HL-60/S4 treated with retinoic acid at 250 ng/mL for 4 days and 3 days (cell line): ENCODE measurements around the gene ZSCAN12.

ENCODE experiments used
- in situ Hi-C: fragments of 300-500 bp; cut with MboI; formaldehyde crosslinking; loops from 2 replicates; pipeline ENCODE4 v1.7.0; 2022; ENCODE audit warnings: low sequenced_read_pairs

The ZSCAN12 gene

GRCh38 chr6:28395918-28396317 is 3.6 kb downstream of the ZSCAN12 start:
- in situ Hi-C loops, result no loop called here

DNA sequence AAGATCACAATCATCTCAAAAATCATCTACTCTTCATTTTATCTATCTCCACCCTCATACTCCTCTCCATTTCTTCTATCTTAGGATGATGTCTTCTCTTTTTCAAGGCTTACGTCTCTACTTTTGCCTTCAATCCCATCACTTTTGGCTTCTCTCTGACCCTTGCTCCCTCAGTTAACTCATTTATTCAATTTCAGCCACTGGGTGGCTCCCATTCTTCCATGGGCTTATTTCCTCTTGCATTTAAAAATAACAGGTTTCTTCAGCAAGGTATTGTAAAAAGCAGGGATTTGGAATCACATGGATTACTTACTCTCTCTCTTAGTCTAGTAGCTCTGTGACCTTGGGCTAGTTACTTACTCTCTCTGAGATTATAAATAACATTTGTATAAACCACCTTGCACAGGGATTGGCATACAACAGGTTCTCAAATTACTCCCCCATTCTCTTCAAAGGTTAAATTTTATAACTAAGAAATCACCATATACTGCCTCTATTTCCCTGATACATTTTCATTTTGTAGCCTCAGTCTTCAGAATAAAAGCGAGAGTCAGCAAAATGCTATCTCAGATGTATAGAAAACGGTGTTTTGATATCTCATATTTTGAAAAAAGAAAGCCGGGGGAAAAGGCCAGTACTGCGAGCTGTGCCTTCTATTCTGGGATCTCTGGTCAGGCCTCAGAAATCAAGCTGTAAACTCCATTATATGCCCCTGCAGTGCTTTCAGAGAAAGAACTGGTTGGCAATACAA is 5.5 kb downstream of the ZSCAN12 start:
- in situ Hi-C loops, result no loop called here

DNA sequence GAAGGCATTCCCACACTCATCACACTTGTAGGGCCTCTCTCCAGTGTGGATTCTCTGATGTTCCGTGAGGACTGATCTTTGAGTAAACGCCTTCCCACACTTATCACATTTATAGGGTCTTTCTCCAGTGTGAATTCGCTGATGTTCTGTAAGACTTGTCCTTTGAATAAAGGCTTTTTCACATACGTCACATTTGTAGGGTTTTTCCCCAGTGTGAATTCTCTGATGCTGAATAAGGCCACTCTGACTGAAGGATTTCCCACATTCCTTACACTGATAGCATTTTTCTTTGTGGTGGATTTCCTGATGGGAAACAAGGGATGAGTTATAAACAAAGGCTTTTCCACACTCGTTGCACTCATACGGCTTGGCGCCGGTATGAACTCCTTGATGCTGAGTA is 8.9 kb downstream of the ZSCAN12 start:
- in situ Hi-C loops, result no loop called here

GRCh38 chr6:28384143-28384533 is 15.4 kb downstream of the ZSCAN12 start:
- in situ Hi-C loops, result no loop called here

DNA sequence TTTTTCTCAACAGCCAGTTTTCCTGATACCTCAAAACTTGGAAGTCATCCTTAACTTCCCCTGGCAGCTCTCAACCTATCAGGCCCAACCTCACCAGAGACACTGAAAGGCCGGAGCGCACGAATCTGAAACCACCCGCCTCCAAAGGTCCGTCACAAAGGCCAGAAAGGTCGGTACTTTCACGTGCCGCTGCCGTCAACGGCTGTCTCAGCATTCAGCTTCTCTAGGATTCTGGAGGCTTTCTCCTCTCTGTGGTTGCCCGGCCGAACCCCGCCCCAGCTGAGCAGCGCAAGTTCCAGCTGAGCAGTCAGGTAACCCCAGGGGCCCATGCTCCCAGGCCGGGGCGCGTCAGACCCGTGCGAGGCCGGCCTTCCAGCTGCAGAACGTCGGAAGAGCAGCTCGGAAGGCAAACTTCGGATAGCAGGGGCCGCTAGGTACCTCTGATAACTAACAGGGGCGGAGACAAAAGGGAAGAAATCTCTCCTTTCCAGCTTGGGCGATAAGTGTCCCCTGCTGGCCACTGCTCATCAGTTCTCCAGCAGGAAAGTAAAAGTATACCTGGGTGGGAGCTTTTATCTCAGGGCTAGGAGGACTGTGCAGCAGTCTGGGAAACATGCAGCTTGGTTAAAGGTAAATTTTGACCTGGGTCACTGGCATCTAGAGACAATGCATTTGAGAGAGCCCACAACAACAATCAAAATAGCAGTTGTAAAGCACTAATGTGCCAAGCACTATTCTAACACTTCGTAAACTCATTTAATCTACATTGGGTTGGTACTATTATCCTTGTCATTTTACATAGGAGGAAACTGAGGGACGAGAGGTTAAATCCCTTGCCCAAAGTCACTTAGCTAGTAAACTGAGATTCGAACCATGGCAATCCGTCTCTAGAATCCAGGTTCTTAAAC is 16.1 kb downstream of the ZSCAN12 start:
- in situ Hi-C loops, result no loop called here

GRCh38 chr6:28380381-28380780 is 19.2 kb downstream of the ZSCAN12 start:
- in situ Hi-C loops, result no loop called here

- in situ Hi-C loops, result no loop called here
Measured at GRCh38 chr6:28378644-28379043, 20.9 kb downstream of the ZSCAN12 start.

GRCh38 chr6:28377879-28378278 is 21.7 kb downstream of the ZSCAN12 start:
- in situ Hi-C loops, result no loop called here

DNA sequence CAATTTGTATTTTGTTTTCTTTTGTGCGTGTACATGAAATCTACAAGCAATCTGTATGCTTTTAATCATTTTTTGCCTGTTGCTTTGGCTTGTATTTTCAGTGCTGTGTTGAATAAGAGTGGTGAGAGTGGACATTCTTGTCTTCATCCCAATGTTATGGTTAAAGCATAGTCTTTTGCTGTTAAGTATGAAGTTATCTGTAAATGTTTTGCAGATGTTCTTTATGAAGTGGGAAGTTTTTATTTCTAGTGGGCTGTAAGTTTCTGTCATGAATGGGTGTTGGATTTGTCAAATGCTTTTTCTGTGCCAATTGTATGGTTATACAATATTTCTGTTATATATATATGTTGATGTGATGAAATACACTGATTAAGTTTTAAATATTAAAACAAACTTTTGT is 25.6 kb downstream of the ZSCAN12 start:
- in situ Hi-C loops, result loop anchor here (25.0 kb wide), 1 partner anchor 462 kb away; the partner anchor contains the start of gene OR2B2

DNA sequence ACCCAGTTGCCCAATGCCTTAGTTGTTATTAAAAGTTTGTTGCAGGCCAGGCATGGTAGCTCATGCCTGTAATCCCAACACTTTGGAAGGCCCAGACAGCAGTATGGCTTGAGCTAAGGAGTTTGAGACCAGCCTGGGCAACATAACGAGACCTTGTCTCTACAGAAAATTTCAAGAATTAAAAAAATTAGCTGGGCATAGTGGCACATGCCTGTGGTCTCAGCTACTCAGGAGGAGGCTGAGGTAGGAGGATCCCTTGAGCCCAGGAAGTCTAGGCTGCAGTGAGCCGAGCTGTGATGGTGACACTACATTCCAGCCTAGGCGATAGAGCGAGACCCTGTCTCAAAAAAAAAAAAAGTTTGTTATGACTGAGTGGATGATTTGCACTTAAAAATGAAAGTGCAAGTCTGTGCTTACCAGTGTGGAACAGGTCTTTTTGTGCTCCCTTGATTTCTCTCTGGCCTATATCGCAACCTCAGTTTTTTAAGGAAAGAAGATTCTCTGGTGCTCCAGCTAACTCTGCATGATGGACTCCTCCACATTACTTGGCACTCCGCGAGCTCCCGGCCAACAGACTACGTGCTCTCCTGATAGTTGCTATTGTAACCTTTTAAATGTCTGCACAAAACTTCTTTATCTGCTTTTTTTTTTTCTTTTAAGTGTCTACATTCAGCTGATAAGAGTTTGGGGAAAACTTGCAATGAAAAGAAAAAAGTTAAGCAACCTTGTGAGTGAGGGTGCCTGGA is 27.7 kb downstream of the ZSCAN12 start:
- in situ Hi-C loops, result loop anchor here (25.0 kb wide), 1 partner anchor 460 kb away; the partner anchor contains the start of gene OR2B2

- in situ Hi-C loops, result loop anchor here (25.0 kb wide), 1 partner anchor 459 kb away; the partner anchor contains the start of gene OR2B2
Measured at GRCh38 chr6:28371280-28371679, 28.3 kb downstream of the ZSCAN12 start.

GRCh38 chr6:28370440-28370839 is 29.1 kb downstream of the ZSCAN12 start:
- in situ Hi-C loops, result loop anchor here (25.0 kb wide), 1 partner anchor 458 kb away; the partner anchor contains the start of gene OR2B2

GRCh38 chr6:28369463-28369862 is 30.1 kb downstream of the ZSCAN12 start:
- in situ Hi-C loops, result loop anchor here (25.0 kb wide), 1 partner anchor 457 kb away; the partner anchor contains the start of gene OR2B2

GRCh38 chr6:28368522-28368921 is 31.0 kb downstream of the ZSCAN12 start:
- in situ Hi-C loops, result loop anchor here (25.0 kb wide), 1 partner anchor 456 kb away; the partner anchor contains the start of gene OR2B2

DNA sequence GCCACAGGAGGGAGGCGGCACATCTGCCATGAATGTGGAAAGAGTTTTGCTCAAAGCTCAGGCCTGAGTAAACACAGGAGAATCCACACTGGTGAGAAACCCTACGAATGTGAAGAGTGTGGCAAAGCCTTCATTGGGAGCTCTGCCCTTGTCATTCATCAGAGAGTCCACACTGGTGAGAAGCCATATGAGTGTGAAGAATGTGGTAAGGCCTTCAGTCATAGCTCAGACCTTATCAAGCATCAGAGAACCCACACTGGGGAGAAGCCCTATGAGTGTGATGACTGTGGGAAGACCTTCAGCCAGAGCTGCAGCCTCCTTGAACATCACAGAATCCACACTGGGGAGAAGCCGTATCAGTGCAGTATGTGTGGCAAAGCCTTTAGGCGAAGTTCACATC is 34.0 kb downstream of the ZSCAN12 start:
- in situ Hi-C loops, result loop anchor here (25.0 kb wide), 1 partner anchor 453 kb away; the partner anchor contains the start of gene OR2B2

DNA sequence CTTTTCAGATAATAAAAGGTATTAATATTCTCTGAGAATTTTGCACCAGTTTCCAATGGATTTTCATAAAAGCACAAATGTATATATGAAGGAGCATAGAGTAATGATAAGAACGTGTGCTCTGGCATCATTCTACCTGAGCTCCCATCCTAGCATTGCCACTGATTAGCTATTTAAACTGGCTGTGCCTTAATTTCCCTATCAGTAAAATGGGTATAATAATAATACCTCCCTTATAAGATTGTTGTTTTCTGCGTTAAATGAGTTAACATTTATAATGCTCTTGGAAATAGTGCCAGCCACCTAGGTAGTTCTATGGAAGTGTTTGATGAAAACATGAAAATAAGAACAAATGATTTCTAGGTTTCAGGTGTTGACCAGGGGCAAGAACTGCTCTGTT is 38.6 kb downstream of the ZSCAN12 start:
- in situ Hi-C loops, result loop anchor here (25.0 kb wide), 1 partner anchor 449 kb away; the partner anchor contains the start of gene OR2B2

DNA sequence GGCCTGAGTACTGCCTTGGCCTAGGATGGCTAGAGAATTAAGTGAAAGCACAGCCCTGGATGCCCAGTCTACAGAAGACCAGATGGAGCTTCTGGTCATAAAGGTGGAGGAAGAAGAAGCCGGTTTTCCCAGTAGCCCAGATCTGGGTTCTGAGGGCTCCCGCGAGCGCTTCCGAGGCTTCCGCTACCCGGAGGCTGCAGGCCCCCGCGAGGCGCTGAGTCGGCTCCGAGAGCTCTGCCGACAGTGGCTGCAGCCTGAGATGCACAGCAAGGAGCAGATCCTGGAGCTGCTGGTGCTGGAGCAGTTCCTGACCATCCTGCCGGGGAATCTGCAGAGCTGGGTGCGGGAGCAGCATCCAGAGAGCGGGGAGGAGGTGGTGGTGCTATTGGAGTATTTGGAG is 40.0 kb downstream of the ZSCAN12 start:
- in situ Hi-C loops, result loop anchor here (10.0 to 25.0 kb wide), 2 partner anchors 225 to 447 kb away; partner anchors contain the start of gene OR2B2

- in situ Hi-C loops, result loop anchor here (10.0 to 25.0 kb wide), 2 partner anchors 222 to 445 kb away; partner anchors contain the start of gene OR2B2
Measured at GRCh38 chr6:28357036-28357435, 42.5 kb downstream of the ZSCAN12 start.

DNA sequence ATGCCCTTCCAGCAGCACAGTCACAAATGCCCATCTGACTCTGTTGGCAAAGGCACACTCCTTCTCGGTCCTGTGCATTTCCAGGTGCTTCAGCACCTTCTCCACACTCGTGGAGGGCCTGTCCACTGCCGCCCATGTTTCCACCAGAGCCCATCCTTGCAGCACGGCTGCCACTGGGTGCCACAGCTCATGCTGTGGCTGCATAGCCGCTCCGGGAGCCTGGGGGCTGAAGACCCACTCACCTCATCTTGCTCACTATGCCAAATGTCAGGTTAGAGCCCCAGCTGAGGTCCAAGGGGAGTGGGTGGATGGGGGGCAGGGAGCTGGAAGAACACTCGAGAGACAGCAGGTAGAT is 42.9 kb downstream of the ZSCAN12 start:
- in situ Hi-C loops, result loop anchor here (10.0 to 25.0 kb wide), 2 partner anchors 222 to 444 kb away; partner anchors contain the start of gene OR2B2
